Bronchial epithelial cell (primary cell): Measurements from ENCODE around the gene CMSS1. TPM values are rescaled to one million over a fixed set of nuclear protein-coding genes. Genes with fewer than 3 reads are reported as not detected.

ENCODE experiments used
- DNase-seq: peaks from one replicate; pipeline ENCODE4 v3.0.0-alpha.2; 2010; ENCODE audit warnings: low read depth
- FAIRE-seq: peaks from 2 replicates; lab custom pipeline; 2011; peaks lifted over from hg19 to GRCh38; lab: Jason Lieb, UNC
- H3K27me3 ChIP-seq: 2 replicates; pipeline ENCODE4 v1.5.1; 2011; ENCODE audit warnings: low read length; ENCODE audit not compliant: control insufficient read depth, insufficient read depth
- H3K36me3 ChIP-seq: 2 replicates; pipeline ENCODE4 v1.5.1; 2011; ENCODE audit warnings: low read length; ENCODE audit not compliant: control insufficient read depth, insufficient read depth
- H3K4me3 ChIP-seq: 2 replicates; pipeline ENCODE4 v1.5.1; 2011; ENCODE audit warnings: mild to moderate bottlenecking, low read depth, low read length, control low read depth
- CTCF ChIP-seq: IDR thresholded peaks from 2 replicates; pipeline ENCODE4 v1.5.1; 2011; ENCODE audit warnings: mild to moderate bottlenecking, moderate library complexity, low read length, control low read depth, inconsistent platforms; ENCODE audit not compliant: insufficient read depth, severe bottlenecking
- total RNA-seq: library from RNA; depleted of rRNA; stranded (reverse); fragments of >200 nt; gene quantifications from 2 replicates; pipeline ENCODE4 v1.2.1, GENCODE V29; 2014

CMSS1 gene
- total RNA-seq, 1 donor from 2014 or later: 21.3 TPM

- no peak for FAIRE-seq
- Histone ChIP-seq H3K36me3 (no peaks in the 10 kb centered on the region), H3K27me3 (no peaks in the 10 kb centered on the region), H3K4me3 (no peak overlapping the region)
- no peak for TF ChIP-seq CTCF
- no peak for DNase-seq
Measured at GRCh38 chr3:100067589-100067988, 249.9 kb downstream of the CMSS1 start.

GRCh38 chr3:100068826-100069225, 251.2 kb downstream of the CMSS1 start:
- Histone ChIP-seq H3K4me3 (no peak overlapping the region), H3K36me3 (no peaks in the 10 kb centered on the region), H3K27me3 (no peaks in the 10 kb centered on the region)
- TF ChIP-seq CTCF: peak; percentile 79
- DNase-seq (peak; percentile 63), FAIRE-seq (no peak)

GRCh38 chr3:100069472-100069871, 251.8 kb downstream of the CMSS1 start:
- FAIRE-seq: no peak
- no peak for TF ChIP-seq CTCF

GRCh38 chr3:100072326-100073048, 254.8 kb downstream of the CMSS1 start:
- no peak for DNase-seq

More at GRCh38 chr3:100069472-100069871, 251.8 kb downstream of the CMSS1 start:
- Histone ChIP-seq H3K27me3 (no peaks in the 10 kb centered on the region), H3K36me3 (no peaks in the 10 kb centered on the region), H3K4me3 (no peak overlapping the region)
- no peak for DNase-seq

GRCh38 chr3:100073049-100073713, 255.5 kb downstream of the CMSS1 start:
- H3K4me3 ChIP-seq: no peak overlapping the region

More at GRCh38 chr3:100072326-100073048, 254.8 kb downstream of the CMSS1 start:
- H3K36me3 ChIP-seq: no peaks in the 10 kb centered on the region
- no peak for FAIRE-seq
- no peak overlapping the region for H3K4me3 ChIP-seq
- H3K27me3 ChIP-seq: no peaks in the 10 kb centered on the region
- no peak for TF ChIP-seq CTCF

More at GRCh38 chr3:100073049-100073713, 255.5 kb downstream of the CMSS1 start:
- no peaks in the 10 kb centered on the region for H3K36me3 ChIP-seq
- FAIRE-seq (no peak), DNase-seq (no peak)
- no peaks in the 10 kb centered on the region for H3K27me3 ChIP-seq
- no peak for TF ChIP-seq CTCF
